ENCODE measurements around the gene TPD52L2.

The TPD52L2 gene

GRCh38 chr20:63881451-63882226 lies 16.6 kb downstream of the TPD52L2 start:
- DNase-seq: no peak

GRCh38 chr20:63882257-63883200 lies 17.5 kb downstream of the TPD52L2 start:
- no peak for DNase-seq

GRCh38 chr20:63883201-63883593 lies 18.1 kb downstream of the TPD52L2 start:
- DNase-seq: no peak

- DNase-seq: no peak
Measured at GRCh38 chr20:63884506-63885263, 19.6 kb downstream of the TPD52L2 start.

GRCh38 chr20:63885264-63886053 lies 20.4 kb downstream of the TPD52L2 start:
- DNase-seq: no peak

GRCh38 chr20:63886054-63886419 lies 21.0 kb downstream of the TPD52L2 start:
- no peak for DNase-seq

- DNase-seq: no peak
Measured at GRCh38 chr20:63886921-63887320, 21.9 kb downstream of the TPD52L2 start.

- no peak for DNase-seq
Measured at GRCh38 chr20:63889241-63890200, 24.5 kb downstream of the TPD52L2 start.

GRCh38 chr20:63890201-63890576 lies 25.1 kb downstream of the TPD52L2 start:
- no peak for DNase-seq

- no peak for DNase-seq
Measured at GRCh38 chr20:63890616-63891015, 25.5 kb downstream of the TPD52L2 start.

- no peak for DNase-seq
Measured at GRCh38 chr20:63891061-63892002, 26.3 kb downstream of the TPD52L2 start.

- DNase-seq: no peak
Measured at GRCh38 chr20:63892402-63892801, 27.3 kb downstream of the TPD52L2 start.

- DNase-seq: no peak
Measured at GRCh38 chr20:63893999-63894357, 28.9 kb downstream of the TPD52L2 start.

- DNase-seq: peak; percentile 99
Measured at GRCh38 chr20:63894358-63895201, 29.5 kb downstream of the TPD52L2 start, which contains the start of gene DNAJC5. DNAJC5 (plus strand) TSS chr20:63895126; CDS start chr20:63928346, 33,220 bp downstream.

GRCh38 chr20:63895202-63895951 lies 30.3 kb downstream of the TPD52L2 start:
- no peak for DNase-seq

- DNase-seq: no peak
Measured at GRCh38 chr20:63895952-63896263, 30.8 kb downstream of the TPD52L2 start.

- peak; percentile 76 for DNase-seq
Measured at GRCh38 chr20:63896264-63897105, 31.4 kb downstream of the TPD52L2 start.
